ENCODE data around the gene BMPER.

GRCh38 chr7:33919449-33919848 lies 14.1 kb downstream of the BMPER start:
- TF ChIP-seq CTCF (IDR thresholded peaks at IDR 0.05) (no peak), EP300 (IDR thresholded peaks at IDR 0.05) (no peak), POLR2A (IDR thresholded peaks at IDR 0.05) (no peak), POLR2AphosphoS5 (IDR thresholded peaks at IDR 0.05) (no peak)
